COLO829 (cell line): ENCODE results near the gene TMEM231.
"Not testable (repeated sequence)": the region's sequence is repeated elsewhere in the genome, so short reads cannot be mapped to it uniquely, and the experiment has no call there.

Experiments
- DNase-seq: peaks from one replicate; pipeline ENCODE4 v3.0.0; 2012; ENCODE audit warnings: low spot score

Gene TMEM231

DNA sequence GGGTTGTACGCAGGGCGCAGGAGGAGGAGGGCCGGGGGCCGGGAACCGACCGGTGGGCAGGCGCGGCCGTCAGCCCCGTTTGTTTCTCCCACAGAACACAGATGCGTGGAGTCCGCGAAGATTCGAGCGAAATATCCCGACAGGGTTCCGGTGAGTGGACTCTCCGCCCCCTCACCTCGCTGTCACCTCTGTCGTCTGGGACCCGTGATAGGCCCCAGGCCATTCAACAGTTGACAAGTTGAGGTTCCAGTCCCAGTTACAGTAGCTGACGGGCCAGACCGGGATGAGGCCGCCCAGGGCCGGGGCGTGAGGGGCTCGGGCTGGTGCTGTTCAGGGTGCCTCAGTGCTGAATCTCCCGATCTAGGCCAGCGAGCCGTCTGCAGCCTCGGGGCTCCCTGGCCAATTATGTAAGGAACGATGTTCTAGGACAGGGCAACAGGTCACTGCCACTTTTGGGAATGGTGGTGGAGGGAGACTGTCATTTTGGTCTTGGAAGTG is 10.8 kb upstream of the TMEM231 start:
- DNase-seq = no peak

DNA sequence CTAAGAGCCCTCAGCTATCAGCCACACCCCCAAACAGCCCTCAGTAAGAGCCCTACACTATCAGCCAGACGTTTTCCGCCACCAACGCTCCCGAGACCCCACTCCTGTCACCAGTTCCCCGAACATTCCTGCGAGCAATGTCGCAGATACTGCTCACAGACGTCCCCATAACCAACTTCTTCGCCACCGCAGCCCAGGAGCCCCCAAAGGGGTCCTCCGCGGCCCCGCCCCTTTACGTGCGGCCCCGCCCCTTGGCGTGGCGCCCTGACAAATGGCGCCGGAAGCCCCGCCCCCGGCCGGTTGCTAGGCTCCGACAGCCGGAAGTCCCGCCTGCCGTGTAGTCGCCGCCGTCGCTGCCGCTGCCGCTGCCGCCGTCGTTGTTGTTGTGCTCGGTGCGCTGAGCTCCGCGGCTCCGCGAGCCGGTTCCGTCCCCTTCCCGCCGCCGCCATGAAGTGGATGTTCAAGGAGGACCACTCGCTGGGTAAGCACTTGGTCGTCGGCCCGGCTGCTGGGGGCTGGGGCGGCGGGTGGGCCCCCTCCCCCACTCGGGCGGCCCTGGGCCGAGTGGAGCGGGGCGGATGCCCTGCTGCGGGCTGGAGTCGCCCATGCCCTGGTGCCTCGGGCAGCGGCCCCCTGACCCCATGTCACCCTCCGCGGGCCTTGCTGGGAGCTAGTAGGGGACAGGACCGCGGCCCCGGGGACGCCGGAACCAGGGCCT is 10.1 kb upstream of the TMEM231 start, which contains the start of gene GABARAPL2:
GABARAPL2 (plus strand) TSS at position 340 of the 718 bp plus-strand sequence; CDS start at position 448, 108 bp downstream.
- DNase-seq = peak; percentile 62

DNA sequence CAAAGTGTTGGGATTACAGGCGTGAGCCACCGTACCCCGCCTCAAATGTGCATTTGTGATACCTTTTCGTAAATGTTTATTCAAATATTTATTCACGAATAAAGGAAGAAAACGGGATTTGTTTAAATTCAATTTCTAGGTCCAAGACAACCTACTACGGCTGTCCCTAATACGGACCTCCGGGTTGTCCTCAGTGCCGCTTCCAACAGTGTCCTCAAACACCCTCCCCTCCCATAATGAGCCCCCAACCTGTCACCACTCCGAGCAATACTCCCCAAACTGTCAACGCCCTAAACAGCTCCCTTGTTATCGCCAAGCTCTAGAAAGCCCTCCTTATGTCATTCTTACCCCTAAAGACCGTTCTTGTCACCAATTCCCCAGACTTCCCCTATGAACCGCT is 9.6 kb upstream of the TMEM231 start:
- no peak for DNase-seq

DNA sequence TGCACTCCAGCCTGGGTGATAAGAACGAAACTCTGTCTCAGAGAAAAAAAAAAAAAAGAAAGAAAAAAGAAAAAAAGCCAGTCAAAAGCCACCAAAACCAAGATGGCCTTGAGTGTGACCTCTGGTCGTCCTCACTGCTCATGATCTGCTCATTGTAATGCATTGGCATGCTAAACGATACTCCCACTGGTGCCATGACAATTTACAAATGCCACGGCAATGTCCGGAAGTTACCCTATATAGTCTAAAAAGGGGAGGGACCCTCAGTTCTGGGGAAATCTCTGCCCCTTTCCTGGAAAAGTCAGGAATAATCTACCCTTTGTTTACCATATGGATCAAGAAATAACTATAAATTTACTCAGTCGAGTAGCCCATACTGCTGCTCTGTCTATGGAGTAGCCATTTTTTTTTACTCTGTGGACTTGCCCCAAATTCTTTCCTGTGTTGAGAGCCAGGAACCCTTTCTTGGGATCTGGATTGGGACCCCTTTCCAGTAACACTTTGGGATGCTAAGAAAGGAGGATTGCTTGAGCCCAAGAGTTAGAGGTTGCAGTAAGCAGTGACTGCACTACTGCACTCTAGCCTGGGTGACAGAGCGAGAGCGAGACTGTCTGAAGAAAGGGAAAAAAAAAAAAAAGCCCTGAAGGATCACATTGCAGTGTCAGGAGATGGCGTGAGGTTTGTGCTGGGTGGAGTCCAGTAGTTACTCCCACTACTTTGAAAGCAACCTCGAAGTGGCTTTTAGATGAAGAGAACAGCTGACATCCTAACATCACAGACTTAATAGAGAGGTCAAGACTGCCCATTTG is 3.7 kb upstream of the TMEM231 start:
- peak; percentile 63 for DNase-seq

DNA sequence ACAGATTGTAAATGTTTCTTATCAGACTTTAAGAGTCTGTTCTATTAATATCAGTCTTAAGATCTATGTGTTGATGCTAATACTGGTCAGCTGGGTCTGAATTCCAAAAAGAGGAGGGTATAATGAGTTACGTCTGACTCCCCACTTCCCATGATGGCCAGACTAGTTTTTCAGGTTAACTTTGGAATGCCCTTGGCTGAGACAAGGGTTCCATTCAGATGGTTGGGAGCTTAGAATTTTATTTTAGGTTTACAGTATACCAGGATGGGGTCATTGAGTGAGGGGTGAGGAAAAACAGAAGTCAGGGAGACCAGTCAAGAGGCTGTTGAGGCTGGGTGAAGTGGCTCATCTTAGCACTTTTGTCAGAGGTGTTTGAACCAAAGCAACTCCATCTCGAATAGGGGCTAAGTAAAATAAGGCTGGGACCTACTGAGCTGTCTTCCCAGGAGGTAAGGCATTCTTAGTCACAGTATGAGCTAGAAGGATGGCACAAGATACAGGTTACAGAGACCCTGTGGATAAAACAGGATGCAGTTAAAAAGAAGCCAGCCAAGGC is 2.9 kb upstream of the TMEM231 start:
- no peak for DNase-seq

DNA sequence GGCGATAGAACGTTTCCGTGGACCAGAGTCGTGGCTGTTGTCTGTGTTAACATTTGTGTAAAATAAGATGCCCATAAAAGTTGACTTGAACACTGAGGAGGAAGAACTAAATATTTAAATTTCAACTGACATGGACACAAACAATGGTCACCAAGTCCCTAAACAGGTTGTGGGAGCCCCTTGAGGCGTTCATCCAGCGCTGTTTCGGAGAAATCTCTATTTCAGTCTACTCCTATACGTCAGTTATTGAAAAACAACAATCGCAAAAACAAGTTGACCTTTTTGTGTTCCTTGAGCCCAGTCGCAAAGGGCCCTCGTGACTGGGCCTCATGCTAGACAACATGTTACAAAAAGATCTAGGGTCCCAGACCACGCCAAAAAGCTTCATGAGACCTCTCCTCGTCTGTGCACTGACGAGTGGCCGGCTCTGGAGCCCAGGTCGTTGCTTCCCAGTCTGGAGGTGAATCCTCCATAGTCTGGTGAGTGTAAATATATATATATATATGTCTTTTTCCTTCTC is 439 bp upstream of the TMEM231 start:
- no peak for DNase-seq

DNA sequence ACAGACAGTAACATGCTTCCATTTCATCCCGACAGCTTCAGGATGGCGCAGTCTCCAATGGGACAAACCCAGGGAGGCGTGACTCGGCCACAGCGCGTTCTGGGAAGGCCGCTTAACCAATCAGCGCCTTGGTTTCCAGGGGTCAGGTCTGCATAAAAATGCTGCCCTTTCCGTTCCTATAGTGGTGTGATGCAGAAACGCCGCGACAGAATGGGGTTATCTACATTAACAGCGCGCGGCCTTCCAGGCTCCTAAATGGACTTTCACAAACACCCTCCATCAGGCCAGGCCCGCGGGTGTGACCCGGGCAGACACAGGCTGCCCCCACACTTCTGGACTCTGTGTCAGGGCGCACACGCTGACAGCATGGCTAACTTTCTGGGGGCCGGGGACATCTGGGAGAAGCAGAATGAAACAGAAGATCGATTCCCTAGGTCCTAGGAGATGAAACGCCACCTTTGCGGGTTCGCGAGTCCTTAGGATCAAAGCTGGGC is 792 bp downstream of the TMEM231 start:
- DNase-seq = peak; percentile 79

DNA sequence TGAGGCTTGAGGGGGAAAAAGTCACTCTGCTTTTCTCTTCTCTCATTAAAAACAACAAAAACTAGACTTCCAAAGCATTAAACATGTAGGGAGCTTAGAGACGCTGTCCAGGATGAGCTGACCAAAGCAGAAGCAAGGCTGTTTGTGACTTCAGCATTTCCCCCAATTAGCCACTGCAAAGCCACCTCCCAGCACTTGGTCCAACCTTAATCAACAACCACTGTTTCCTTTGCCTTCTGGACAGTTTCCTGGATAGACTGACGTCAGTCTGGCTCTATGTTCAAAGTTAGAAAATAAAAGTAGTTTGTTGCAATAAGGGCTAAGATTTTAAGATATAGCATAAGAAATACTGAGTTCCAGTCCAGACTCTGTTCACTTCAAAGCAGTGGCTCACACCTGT is 3.1 kb downstream of the TMEM231 start:
- no peak for DNase-seq

DNA sequence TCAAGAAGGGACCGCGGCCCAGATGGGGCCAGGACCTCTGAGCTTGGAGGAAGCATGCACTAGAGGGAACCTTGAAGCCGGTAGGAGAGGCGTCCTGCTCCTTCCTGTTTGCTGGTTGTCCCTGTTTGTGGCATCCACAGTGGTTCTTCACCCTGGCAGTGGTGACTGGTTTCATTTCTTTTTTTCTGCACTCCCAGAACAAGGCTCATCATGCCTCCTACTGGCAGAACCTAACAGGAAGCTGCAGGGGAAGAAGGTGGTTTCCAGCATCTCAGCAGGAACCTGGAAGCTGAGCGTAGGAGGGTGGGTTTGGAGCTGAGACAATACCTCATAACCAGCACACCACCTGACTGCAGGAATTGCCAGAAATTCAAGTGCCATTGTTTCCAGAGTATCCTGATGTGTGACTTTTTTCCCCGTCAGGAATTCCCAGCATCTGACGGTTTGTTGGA is 5.8 kb downstream of the TMEM231 start:
- DNase-seq = no peak

DNA sequence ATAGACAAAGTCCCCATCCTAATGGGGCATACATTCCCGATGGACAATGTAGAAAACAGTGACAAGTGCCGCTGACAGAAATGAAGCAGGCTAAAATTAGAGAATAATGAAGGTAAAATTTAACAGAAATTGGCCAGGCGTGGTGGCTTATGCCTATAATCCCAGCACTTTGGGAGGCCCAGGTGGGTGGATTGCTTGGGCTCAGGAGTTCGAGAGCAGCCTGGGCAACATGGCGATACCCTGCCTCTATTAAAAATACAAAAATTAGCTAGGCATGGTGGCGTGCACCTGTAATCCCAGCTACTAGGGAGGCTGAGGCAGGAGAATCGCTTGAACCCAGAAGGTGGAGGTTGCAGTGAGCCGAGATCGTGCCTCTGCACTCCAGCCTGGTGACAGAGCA is 7.6 kb downstream of the TMEM231 start:
- not testable (repeated sequence) for DNase-seq

DNA sequence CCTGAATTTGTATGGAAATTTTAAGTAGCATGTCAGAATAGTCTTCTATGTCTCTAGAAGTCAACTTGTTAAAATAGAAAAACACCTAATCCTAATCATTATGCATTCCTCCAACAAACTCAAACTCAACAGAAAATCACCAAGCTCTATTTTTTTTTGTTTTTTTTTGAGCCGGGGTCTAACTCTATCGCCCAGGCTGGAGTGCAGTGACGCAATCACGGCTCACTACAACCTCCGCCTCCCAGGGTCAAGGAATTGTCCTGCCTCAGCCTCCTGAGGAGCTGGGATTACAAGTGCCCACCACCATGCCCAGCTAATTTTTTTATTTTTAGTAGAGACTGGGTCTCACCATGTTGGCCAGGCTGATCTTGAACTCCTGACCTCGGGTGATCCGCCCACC is 9.8 kb downstream of the TMEM231 start:
- no peak for DNase-seq

DNA sequence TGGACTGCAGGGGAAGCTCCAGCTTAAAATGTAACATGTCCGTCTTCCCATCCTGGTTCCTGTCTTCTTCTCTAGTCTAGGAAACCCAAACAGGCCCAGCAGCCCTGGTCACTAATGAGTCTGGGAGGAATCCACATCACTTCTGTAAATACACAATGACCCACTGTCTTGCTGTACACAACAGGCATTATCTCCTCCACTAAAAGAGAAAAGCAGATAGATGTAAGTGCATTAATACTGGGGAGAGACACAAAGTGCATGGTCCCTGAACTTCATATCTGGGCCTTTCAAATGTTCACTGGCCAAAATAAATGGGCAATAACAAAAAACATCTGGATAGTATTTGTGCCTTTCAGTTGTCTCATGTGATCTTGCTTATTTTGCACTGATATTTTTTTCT is 10.2 kb downstream of the TMEM231 start:
- not testable (repeated sequence) for DNase-seq

DNA sequence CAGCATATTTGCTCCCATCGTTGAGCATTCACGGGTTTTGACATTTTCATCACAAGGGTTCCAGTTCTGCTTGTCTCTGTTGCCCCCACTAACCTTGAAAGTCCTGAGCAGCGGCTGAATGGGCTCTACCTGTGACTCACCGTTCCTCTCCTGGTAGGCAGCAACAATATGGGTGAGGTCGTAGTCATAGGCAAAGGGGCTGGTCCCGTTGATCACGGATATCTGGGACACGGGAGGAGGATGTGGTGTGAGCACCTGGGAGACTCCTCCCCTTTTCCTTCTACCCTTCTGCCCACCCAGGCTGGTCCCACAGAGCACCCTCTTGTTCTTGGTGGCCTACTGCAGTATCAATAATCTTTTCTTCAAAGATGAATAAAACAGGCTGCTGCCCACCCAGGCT is 13.6 kb downstream of the TMEM231 start:
- DNase-seq = not testable (repeated sequence)

DNA sequence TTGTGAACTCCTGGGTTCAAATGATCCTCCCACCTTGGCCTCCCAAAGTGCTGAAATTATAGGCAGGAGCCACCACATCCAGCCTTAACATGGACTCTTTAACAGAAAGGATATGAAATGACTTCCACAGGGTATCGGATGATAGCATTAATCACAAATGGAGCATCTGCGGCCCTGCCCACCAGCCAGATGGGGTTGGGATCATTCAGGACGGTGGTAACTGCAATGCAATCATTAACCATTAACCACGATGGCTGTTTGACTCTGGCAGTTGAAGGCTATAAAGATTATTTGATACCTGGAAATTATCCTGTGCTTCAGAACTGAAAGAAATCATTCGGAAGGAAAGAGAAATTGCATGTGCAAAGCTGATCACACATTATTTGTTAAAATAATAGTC is 14.8 kb downstream of the TMEM231 start:
- no peak for DNase-seq

DNA sequence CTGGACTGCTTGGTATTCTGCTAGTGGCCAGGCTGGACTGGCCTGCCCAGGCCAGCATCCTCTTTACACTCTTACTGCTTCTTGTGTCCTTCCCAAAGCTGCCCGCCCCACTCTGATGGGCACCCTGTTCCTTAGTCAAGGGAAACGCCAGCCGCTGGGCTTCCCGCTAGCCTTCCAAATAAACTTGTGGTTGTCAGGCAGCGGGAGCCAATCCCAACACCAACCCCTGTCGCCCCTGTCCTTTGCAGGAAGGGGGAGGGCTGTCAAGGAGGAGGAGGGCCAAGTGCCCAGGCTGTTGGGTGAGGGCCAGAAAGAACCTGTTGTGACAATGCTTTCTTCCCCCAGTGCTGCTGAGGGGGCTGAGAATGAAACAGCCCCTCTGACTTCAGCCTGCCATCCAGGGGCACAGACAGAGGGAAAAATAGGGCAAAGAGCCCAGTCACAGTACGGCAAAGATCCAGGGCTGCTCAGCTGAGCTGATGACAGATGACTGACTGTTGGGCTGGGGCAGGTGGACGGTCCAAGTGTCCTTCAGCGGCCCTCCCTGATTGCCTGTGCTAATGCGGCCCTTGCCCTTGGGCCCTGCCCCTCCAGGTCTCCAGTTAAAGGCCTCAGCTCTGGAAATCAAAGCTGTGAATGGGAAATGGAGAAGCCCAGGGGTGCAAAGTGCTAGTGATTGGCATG is 17.0 kb downstream of the TMEM231 start:
- not testable (repeated sequence) for DNase-seq

DNA sequence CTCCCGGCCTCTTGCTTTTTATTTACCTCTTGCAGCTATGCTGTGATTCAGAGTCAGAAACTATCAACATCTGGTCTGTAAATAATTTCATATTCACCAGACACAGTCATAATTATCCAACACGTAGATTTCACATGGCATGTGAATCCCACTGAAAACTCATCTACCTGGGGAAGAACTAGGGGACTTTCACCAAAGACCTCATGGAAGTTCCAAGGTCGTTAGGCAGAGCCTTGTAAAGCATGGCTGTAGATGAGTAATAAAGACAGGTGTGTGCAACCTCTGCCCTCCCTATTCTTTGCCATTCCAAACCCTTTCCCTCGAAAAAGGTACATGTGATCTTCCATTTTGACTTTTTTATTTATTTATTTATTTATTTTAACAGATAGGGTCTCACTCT is 18.3 kb downstream of the TMEM231 start:
- DNase-seq = no peak

DNA sequence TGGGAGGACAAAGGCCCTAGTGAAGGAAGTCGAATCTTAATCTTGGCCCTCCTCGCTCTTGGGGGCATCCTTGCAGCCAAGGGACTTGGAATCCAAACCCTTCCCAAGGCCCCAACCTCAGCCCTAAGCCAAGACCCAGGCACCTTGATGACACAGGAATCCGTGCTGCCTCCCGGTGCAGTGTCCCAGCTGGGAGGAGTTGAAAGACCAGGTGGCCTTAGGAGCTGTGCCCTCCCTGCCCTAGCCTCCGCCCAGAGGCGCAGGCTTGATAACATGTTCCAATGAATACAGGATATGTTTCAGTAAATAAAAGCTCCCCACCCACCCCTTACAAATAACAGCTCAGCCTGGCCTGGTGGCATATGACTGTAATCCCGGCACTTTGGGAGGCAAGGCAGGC is 20.2 kb downstream of the TMEM231 start, which contains the start of gene CHST5:
CHST5 (minus strand) TSS at position 208 of the 400 bp plus-strand sequence. CDS start 5,724 bp downstream, outside the sequence.
- no peak for DNase-seq

DNA sequence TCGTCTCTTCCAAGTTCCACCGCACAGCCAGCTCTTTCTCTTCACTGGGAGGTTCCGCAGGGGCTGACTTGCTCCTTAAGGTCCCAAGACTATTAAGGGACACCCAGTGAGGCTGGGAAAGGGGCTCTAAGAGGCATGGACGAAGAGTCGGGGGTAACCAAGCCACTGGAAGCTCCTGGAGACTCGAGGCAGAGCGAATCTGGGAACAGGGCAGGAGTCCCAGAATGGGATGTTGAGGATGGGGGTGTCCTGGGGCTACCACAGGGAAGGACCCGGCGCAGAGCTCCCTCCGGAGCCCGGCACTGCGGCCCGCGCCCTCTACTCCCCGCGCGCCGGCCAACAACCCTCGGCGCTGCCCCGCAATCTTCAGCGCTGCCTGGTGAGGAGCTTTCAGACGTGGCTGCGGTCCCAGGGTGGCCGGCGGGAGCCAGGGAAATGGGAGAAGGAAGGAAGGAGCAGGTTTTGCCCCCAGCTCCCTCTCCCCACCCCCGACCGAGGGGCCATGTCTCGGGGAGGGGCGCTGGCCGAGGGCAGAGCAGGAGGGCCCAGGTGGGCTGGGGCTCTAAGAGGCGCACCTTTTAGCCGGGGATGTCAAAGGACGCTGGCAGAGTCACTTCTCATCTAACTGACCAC is 20.7 kb downstream of the TMEM231 start:
- DNase-seq = no peak

DNA sequence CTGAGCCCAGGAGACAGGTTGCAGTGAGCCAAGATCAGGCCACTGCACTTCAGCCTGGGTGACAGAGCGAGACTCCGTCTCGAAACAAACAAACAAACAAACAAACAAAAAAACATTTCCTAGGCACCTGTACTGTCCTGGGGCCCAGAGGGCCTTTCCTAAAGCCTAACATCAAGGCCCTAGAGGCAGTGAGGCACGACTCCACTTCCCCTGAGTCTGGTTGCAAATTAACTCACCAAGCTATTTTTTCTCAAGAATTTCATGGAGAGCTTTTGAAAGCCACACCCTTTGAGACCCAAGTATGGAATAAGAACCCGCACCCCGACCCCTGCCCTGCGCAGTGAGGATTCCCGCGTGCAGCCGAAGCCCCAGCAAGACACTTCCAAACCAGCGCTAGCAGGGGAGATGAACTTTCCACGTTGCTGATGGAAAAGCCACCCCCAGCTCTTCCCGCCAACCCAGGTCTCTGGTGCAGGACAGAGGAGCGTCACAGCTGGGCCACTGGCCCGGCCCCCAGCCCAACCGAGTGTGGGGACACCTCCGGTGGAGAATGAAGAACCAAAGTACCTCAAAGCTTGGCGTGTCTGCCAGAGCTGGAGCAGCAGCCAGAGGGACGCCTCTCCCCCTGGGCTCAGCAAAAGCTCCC is 21.4 kb downstream of the TMEM231 start:
- no peak for DNase-seq

DNA sequence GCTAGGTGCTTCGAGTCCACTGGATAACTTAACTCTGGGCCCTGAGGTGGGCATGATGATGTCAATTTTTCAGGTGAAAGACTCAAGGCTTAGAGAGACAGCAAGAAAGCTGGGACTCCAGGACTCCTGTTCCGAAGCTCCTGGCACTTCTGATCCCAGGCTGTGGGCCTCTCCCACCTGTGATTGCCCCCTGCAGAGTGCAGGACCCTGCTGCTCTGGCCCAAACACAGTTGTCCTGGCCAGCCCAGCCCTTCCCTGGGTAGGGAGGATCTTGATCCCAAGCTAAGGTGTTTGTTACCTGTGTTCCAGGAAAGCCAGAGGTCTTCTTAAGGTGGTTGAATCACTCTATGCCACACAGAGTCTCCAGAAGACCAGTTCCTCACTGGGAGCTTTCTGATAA is 23.3 kb downstream of the TMEM231 start:
- no peak for DNase-seq
